IPS-NIHi7 (cell line): ENCODE data around the gene SLC16A2.
"Not testable (repeated sequence)": the region's sequence is repeated elsewhere in the genome, so short reads cannot be mapped to it uniquely, and the experiment has no call there.

ENCODE experiments used
- DNase-seq: peaks from one replicate; pipeline ENCODE4 v3.0.0; 2012; ENCODE audit warnings: mixed read lengths; ENCODE audit errors: extremely low spot score

The SLC16A2 gene

GRCh38 chrX:74506317-74507115, 85.2 kb downstream of the SLC16A2 start:
- DNase-seq, result no peak

- no peak for DNase-seq
Observed at GRCh38 chrX:74507191-74507590, 85.9 kb downstream of the SLC16A2 start.

GRCh38 chrX:74509989-74510388, 88.7 kb downstream of the SLC16A2 start:
- DNase-seq, result no peak

GRCh38 chrX:74510401-74510800, 89.1 kb downstream of the SLC16A2 start:
- no peak for DNase-seq

GRCh38 chrX:74511704-74512103, 90.4 kb downstream of the SLC16A2 start:
- DNase-seq, result no peak

GRCh38 chrX:74514384-74514783, 93.1 kb downstream of the SLC16A2 start:
- DNase-seq, result peak; percentile 25

- DNase-seq, result no peak
Observed at GRCh38 chrX:74515356-74515755, 94.1 kb downstream of the SLC16A2 start.

- DNase-seq, result not testable (repeated sequence)
Observed at GRCh38 chrX:74516013-74516412, 94.7 kb downstream of the SLC16A2 start.

GRCh38 chrX:74519870-74520269, 98.6 kb downstream of the SLC16A2 start:
- no peak for DNase-seq

- DNase-seq, result no peak
Observed at GRCh38 chrX:74520291-74520690, 99.0 kb downstream of the SLC16A2 start.

GRCh38 chrX:74520896-74521295, 99.6 kb downstream of the SLC16A2 start:
- DNase-seq, result no peak

- no peak for DNase-seq
Observed at GRCh38 chrX:74521961-74522751, 100.9 kb downstream of the SLC16A2 start.

GRCh38 chrX:74523224-74523623, 101.9 kb downstream of the SLC16A2 start:
- DNase-seq, result no peak

- no peak for DNase-seq
Observed at GRCh38 chrX:74523870-74524735, 102.8 kb downstream of the SLC16A2 start.

- DNase-seq, result no peak
Observed at GRCh38 chrX:74525116-74525515, 103.8 kb downstream of the SLC16A2 start.

GRCh38 chrX:74526764-74527163, 105.5 kb downstream of the SLC16A2 start:
- DNase-seq, result no peak

GRCh38 chrX:74527350-74527749, 106.1 kb downstream of the SLC16A2 start:
- no peak for DNase-seq

- DNase-seq, result no peak
Observed at GRCh38 chrX:74529311-74529710, 108.0 kb downstream of the SLC16A2 start.

- DNase-seq, result no peak
Observed at GRCh38 chrX:74531081-74531480, 109.8 kb downstream of the SLC16A2 start.

GRCh38 chrX:74534569-74535038, 113.3 kb downstream of the SLC16A2 start:
- no peak for DNase-seq

GRCh38 chrX:74535086-74535407, 113.8 kb downstream of the SLC16A2 start:
- no peak for DNase-seq
